K562 (cell line): ENCODE results near the gene DYNC2H1.

ENCODE experiments used
- FOXM1 ChIP-seq, 2 experiments: fragments of 450-650 bp in 1 of 2; sonication (generic) in 1 of 2; formaldehyde crosslinking in 1 of 2; IDR thresholded peaks; 2 replicates each; pipeline versions ENCODE4 v1.6.1 to v1.9.0; 2017 to 2022; ENCODE audit warnings: low read depth in 2 of 2, mild to moderate bottlenecking in 2 of 2, missing genetic modification reagents in 1 of 2, moderate library complexity in 1 of 2
- GTF2F1 ChIP-seq: IDR thresholded peaks from 2 replicates; pipeline ENCODE4 v1.6.1; 2011; ENCODE audit warnings: low read depth, low read length, improper control_type of control experiment
- NFE2L1 ChIP-seq: fragments of 450-650 bp; IDR thresholded peaks from 2 replicates; pipeline ENCODE4 v1.6.1; 2016; ENCODE audit warnings: missing genetic modification characterization, low read depth, mild to moderate bottlenecking, missing compliant biosample characterization, moderate library complexity, borderline replicate concordance
- SREBF1 ChIP-seq: fragments of 150-350 bp; IDR thresholded peaks from 2 replicates; pipeline ENCODE4 v1.6.1; 2014; ENCODE audit warnings: antibody characterized with exemption, low read depth, low read length, borderline replicate concordance
- XRCC4 ChIP-seq: IDR thresholded peaks from one replicate; pipeline ENCODE4 v1.6.1; 2011; ENCODE audit not compliant: insufficient read depth, insufficient read length; ENCODE audit errors: extremely low read depth
- ZNF175 ChIP-seq: fragments of 200-800 bp; sonication (Bioruptor generic); IDR thresholded peaks from 2 replicates; pipeline ENCODE4 v1.6.1; 2016; ENCODE audit warnings: low read depth, mild to moderate bottlenecking, missing genetic modification characterization, missing compliant biosample characterization
- TF ChIP-seq, protein P1 (sequence below): sonication (generic); formaldehyde crosslinking; IDR thresholded peaks from 2 replicates; pipeline ENCODE4 v1.8.1; 2023; ENCODE audit warnings: mild to moderate bottlenecking, missing genetic modification reagents

DNA sequence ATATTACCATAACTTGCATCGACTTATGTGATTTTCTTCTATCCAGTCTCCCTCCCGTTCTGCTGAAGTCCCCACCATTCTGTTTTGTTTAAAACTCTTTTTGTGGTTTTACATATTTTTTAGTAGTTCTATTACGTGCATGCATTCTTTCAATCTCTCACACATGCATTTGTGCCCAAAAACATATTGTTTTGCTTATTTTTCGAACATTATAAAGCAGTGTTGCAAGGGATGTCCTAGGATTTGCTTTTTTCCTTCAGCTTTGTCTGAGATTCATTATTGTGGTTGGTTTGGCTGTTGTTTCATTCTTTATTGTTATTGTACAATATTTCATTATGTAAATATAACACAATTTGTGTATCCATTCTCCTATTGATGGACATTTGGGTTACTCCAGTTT is 235.7 kb downstream of the DYNC2H1 start:
- TF ChIP-seq ZNF175 (CRISPR knock-in tag) (no peak), FOXM1 (IDR thresholded peaks at IDR 0.05; ENCODE audit: low read depth) (no peak), FOXM1 (CRISPR knock-in tag; IDR thresholded peaks at IDR 0.05; ENCODE audit: low read depth) (no peak), SREBF1 (no peak), NFE2L1 (tag) (no peak), GTF2F1 (no peak), XRCC4 (no peak)
- TF ChIP-seq, protein P1, sequence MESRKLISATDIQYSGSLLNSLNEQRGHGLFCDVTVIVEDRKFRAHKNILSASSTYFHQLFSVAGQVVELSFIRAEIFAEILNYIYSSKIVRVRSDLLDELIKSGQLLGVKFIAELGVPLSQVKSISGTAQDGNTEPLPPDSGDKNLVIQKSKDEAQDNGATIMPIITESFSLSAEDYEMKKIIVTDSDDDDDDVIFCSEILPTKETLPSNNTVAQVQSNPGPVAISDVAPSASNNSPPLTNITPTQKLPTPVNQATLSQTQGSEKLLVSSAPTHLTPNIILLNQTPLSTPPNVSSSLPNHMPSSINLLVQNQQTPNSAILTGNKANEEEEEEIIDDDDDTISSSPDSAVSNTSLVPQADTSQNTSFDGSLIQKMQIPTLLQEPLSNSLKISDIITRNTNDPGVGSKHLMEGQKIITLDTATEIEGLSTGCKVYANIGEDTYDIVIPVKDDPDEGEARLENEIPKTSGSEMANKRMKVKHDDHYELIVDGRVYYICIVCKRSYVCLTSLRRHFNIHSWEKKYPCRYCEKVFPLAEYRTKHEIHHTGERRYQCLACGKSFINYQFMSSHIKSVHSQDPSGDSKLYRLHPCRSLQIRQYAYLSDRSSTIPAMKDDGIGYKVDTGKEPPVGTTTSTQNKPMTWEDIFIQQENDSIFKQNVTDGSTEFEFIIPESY (CRISPR knock-in tag), result no peak
